ENCODE data around the gene KCNK15. TPM values are rescaled to one million over a fixed set of nuclear protein-coding genes. Genes with fewer than 3 reads are reported as not detected.

Gene KCNK15
- total and polyA plus RNA-seq, 10 of the 15 experiments (the other 5 are each of a cell fraction or from before 2014, with no cell fraction given), result not detected

GRCh38 chr20:44696315-44696714, 49.4 kb upstream of the KCNK15 start:
- no peak for TF ChIP-seq TCF12 (IDR thresholded peaks at IDR 0.05; ENCODE audit: low read depth, low read length)
- TF ChIP-seq TCF7 (IDR thresholded peaks at IDR 0.05; ENCODE audit: borderline replicate concordance), result no peak
- TF ChIP-seq TBL1XR1 (IDR thresholded peaks at IDR 0.05; ENCODE audit: low read depth, low read length), result no peak
- no peak for TF ChIP-seq ZNF687 (IDR thresholded peaks at IDR 0.05)
- TF ChIP-seq TAF1 (IDR thresholded peaks at IDR 0.05; ENCODE audit: borderline replicate concordance, low read depth, low read length), result no peak
- peak in 1 of 3 experiments; percentile 7; a peak in 1 of 6 replicates for TF ChIP-seq CTCF (IDR thresholded peaks at IDR 0.05 in 2 of 3, conservative IDR thresholded peaks at IDR 0.05 in 1 of 3; ENCODE audit: control insufficient read depth in 2 of 3, extremely low read depth in 1 of 3, insufficient read depth in 1 of 3, low read depth in 3 of 3, low read length in 3 of 3)
- no peak for TF ChIP-seq SUPT20H (IDR thresholded peaks at IDR 0.05; ENCODE audit: borderline replicate concordance, control insufficient read depth, low read depth, low read length)
- TF ChIP-seq CEBPB (IDR thresholded peaks at IDR 0.05; ENCODE audit: borderline replicate concordance in 1 of 2, low read depth in 2 of 2, low read length in 2 of 2), result no peak
- TF ChIP-seq, protein P1, sequence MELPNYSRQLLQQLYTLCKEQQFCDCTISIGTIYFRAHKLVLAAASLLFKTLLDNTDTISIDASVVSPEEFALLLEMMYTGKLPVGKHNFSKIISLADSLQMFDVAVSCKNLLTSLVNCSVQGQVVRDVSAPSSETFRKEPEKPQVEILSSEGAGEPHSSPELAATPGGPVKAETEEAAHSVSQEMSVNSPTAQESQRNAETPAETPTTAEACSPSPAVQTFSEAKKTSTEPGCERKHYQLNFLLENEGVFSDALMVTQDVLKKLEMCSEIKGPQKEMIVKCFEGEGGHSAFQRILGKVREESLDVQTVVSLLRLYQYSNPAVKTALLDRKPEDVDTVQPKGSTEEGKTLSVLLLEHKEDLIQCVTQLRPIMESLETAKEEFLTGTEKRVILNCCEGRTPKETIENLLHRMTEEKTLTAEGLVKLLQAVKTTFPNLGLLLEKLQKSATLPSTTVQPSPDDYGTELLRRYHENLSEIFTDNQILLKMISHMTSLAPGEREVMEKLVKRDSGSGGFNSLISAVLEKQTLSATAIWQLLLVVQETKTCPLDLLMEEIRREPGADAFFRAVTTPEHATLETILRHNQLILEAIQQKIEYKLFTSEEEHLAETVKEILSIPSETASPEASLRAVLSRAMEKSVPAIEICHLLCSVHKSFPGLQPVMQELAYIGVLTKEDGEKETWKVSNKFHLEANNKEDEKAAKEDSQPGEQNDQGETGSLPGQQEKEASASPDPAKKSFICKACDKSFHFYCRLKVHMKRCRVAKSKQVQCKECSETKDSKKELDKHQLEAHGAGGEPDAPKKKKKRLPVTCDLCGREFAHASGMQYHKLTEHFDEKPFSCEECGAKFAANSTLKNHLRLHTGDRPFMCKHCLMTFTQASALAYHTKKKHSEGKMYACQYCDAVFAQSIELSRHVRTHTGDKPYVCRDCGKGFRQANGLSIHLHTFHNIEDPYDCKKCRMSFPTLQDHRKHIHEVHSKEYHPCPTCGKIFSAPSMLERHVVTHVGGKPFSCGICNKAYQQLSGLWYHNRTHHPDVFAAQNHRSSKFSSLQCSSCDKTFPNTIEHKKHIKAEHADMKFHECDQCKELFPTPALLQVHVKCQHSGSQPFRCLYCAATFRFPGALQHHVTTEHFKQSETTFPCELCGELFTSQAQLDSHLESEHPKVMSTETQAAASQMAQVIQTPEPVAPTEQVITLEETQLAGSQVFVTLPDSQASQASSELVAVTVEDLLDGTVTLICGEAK (IDR thresholded peaks at IDR 0.05; ENCODE audit: borderline replicate concordance), result no peak
- ATAC-seq (peak; percentile 37), FAIRE-seq (no peak), DNase-seq (ENCODE audit: low read depth, low spot score) (no peak)
- in situ Hi-C loops (cut with MboI), result no loop called here
- WGBS (ENCODE audit: insufficient coverage, insufficient replicate concordance, low lambda C conversion rate, missing lambda C conversion rate), result 100% methylated on average over 3 of the region's 3 CpGs
- H3K4me3 ChIP-seq, result 0 out of 2 replicates have a peak overlapping the region, but pooled peaks have one; percentile 4
- H3K36me3 ChIP-seq (ENCODE audit: control insufficient read depth in 2 of 2, insufficient read depth in 2 of 2, low read length in 1 of 2), result no peaks in the 10 kb centered on the region
- H4K20me1 ChIP-seq (ENCODE audit: control insufficient read depth, insufficient read depth), result no peaks in the 10 kb centered on the region
- H3K4me2 ChIP-seq (ENCODE audit: control insufficient read depth, insufficient read depth), result peak overlapping the region; percentile 31; the same call in 1 of the 2 replicates
- no peaks in the 10 kb centered on the region; the same call in 2 of the 3 replicates for H3K9me3 ChIP-seq (replicated peaks; ENCODE audit: control insufficient read depth, insufficient read depth, low read length)
- no TSS peak for BruUV-seq (replicated peaks)
- POLR2A ChIA-PET, result interaction anchor here (0.6 kb wide), 2 partner anchors 19 to 266 kb away, joined by 3 to 8 read pairs; no protein-coding TSS in a partner anchor
- H3K79me2 ChIP-seq (ENCODE audit: control insufficient read depth, insufficient read depth, low read length), result no peaks in the 10 kb centered on the region
- CTCF ChIA-PET, result interaction anchor here (0.9 to 2.7 kb wide), 3 partner anchors 11 to 120 kb away, joined by 4 to 11 read pairs (median 5); no protein-coding TSS in a partner anchor
- peak overlapping the region; percentile 46 for H3K27ac ChIP-seq (ENCODE audit: control insufficient read depth, insufficient read depth)
- SMC1A ChIA-PET (ENCODE audit: uncharacterized antibody, unreplicated experiment), result interaction anchor here (1.2 kb wide), 1 partner anchor 11 kb away, joined by 5 read pairs; no protein-coding TSS in a partner anchor
- intact Hi-C loops (cut with micrococcal nuclease; ENCODE audit: unreplicated experiment), result no loop called here
- no peaks in the 10 kb centered on the region; a peak in 1 of 4 replicates for H3K27me3 ChIP-seq (replicated peaks in 1 of 2; ENCODE audit: control insufficient read depth in 2 of 2, insufficient read depth in 2 of 2, low read length in 1 of 2)
- peaks cover 25% of the 10 kb centered on the region for H3K4me1 ChIP-seq (ENCODE audit: control insufficient read depth, insufficient read depth, low read length)
- RAD21 ChIA-PET (ENCODE audit: unreplicated experiment), result interaction anchor here (0.8 kb wide), 1 partner anchor 11 kb away, joined by 3 read pairs; no protein-coding TSS in a partner anchor
- no peak overlapping the region for H3K9ac ChIP-seq (ENCODE audit: control insufficient read depth, insufficient read depth, low read length)
- H2AFZ ChIP-seq (ENCODE audit: control insufficient read depth, low read depth, low read length), result peak overlapping the region; percentile 15; the same call in 1 of the 2 replicates
